GM19099 (cell line): ENCODE measurements around the gene LGALS13.

Experiments used
- POLR2A ChIP-seq: IDR thresholded peaks from 3 replicates; pipeline ENCODE4 v1.6.1; 2011; ENCODE audit warnings: low read depth; ENCODE audit not compliant: insufficient read length; ENCODE audit errors: extremely low read depth

Gene LGALS13

DNA sequence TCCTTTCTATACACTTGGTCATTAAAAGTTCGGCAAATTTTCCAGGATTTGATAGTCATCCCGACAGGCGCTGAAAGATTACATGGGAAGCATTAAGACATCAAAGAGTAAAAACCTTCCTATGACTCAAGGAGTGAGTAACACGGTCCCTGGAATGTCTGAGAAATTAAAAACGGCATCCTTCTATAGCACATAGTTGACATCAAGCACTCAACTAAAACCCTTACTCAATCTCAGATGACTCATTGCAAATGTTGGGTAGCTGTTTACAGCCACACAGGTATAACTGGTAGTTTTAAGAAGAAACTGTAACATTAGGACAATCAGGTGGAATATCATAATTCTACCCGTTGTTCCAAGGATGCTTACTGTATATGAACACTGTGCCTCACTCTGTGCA is 6.4 kb upstream of the LGALS13 start:
- no peak for TF ChIP-seq POLR2A

GRCh38 chr19:39596911-39597310 is 5.4 kb upstream of the LGALS13 start:
- no peak for TF ChIP-seq POLR2A

DNA sequence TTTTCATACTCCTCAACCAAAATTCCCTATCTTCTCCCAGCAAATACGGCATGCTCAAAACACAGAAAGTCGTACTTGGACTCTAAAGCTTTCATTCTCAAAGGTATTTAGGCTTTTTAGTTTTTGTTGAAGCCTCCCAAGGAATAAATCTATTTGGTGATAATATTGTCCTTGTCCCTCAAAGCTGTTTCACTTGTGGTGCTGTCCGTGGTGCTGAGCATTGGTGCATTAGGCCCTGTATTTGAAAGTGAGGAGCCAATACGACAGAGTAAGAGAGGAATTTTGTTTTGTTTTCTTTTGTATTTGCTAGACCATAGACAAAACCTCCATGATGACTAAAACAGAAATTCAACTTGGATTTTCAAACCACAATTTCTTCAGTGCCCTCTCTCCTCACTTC is 3.2 kb upstream of the LGALS13 start:
- TF ChIP-seq POLR2A = no peak

- no peak for TF ChIP-seq POLR2A
Observed at GRCh38 chr19:39603825-39604224, 1.5 kb downstream of the LGALS13 start.

DNA sequence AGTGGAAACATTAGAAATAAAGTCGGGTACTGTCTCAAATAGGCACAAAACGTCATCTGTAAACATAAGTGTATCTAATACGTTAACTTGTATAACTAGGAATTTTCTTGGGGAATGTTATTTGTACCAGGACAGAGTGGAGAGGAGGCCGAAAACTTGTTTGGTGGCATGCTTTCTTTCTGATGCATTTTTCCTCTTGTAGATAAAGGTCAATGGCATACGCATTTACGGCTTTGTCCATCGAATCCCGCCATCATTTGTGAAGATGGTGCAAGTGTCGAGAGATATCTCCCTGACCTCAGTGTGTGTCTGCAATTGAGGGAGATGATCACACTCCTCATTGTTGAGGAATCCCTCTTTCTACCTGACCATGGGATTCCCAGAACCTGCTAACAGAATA is 4.7 kb downstream of the LGALS13 start:
- no peak for TF ChIP-seq POLR2A

DNA sequence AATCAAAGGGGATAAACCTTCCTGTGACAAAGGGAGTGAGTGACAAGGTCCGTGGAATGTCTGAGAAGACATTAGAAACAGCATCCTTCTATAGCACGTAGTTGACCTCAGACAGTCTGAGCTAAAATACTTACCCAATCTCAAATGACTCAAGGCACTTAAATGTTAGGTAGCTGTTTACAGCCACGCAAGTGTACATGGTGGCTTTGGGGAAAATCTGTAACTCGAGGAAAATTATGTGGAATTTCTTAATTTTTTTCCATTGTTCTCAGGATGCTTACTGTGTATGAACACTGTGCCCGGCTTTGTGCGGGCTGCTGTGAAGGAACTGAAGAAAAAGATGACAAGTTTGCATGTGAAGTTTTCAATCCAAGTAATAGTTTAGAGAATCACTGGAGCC is 5.2 kb downstream of the LGALS13 start:
- no peak for TF ChIP-seq POLR2A

- no peak for TF ChIP-seq POLR2A
Observed at GRCh38 chr19:39613597-39613996, 11.3 kb downstream of the LGALS13 start.

- TF ChIP-seq POLR2A = no peak
Observed at GRCh38 chr19:39617745-39618144, 15.4 kb downstream of the LGALS13 start.

DNA sequence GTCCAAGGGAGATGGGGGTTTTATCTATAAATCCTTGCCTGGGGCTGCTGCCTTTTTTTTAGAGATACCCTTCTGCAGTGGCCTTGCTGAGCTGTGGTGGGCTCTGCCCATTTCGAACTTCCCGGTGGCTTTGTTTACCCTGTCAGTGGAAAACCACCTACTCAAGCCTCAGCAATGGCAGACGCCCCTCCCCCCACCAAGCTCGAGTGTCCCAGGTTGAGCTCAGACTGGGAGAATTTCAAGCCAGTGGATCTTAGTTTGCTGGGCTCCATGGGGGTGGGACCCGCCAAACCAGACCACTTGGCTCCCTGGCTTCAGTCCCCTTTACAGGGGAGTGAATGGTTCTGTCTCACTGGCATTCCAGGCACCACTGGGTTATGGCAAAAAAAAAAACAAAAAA is 21.6 kb downstream of the LGALS13 start:
- no peak for TF ChIP-seq POLR2A

DNA sequence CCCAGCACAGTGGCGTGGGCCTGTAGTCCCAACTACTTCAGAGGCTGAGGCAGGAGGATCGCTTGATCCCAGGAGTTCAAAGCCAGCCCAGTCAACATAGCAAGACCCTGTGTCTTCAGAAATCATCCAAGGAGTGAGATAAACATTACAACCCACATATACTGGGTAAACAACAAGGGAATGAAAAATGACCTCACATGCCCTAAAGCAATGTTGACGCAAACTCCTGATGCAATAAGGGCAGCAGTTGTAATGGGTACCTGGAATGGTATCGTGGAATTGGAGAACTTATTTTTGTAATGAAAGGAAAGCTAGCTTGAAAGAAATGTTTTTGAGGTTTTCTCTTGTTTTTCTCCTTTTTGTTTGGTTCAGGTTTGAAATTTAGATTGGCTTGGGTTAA is 28.9 kb downstream of the LGALS13 start:
- no peak for TF ChIP-seq POLR2A

DNA sequence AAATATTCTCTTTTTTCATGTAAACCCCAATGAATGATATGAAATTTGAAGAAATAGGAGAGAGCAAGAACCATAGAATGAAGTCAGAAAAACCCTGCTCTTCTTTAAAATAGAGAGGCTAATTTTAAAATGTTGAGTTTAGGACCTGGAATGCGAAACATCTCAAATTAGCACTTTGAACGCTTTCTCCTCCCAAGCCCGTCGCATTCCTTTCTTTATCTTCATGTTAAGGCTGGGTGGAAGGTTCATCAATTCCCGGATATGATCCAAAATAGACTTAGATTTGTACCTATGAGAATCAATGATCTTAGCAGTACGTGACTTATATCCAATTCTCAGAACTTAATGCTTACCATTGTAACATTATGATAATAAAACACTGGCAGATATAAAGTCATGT is 29.3 kb downstream of the LGALS13 start:
- no peak for TF ChIP-seq POLR2A

DNA sequence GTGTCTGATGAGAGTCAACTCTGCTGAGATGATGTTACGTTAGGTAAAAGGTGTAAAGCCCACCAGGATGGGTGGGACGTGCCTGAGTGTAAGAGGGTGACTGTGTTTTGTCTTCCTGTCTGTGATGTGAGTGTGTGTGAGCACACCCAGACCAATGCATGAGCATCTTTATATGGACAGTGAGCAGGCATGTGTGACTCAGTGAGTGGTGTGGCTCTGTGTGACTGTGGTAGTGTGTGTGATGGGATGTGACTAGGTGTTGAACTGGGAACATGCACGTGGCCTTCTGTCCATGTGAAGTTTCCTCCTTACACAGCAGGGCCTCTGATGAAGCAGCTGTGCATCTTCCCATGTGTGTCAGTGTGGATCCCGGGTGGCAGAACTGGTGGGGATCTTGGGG is 35.6 kb downstream of the LGALS13 start:
- no peak for TF ChIP-seq POLR2A

GRCh38 chr19:39641773-39642172 is 39.4 kb downstream of the LGALS13 start:
- no peak for TF ChIP-seq POLR2A

DNA sequence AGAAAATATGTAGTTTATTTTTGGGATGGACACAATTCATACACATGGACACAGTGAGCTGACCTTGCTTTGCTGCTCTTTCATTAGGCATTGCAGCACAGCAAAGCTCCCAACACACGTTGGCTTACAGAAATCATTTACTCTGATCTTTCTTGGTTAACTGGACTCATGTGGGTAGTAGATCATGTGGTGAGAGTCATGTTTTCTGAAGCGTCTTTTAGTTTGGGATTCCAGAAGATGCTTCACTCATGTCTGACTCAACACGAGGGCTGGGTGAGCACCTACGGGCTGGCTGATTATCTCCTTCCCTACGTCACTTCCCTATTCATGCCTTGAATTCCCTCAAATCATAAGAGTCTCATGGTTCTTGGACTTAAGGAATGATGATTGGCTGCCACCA is 41.3 kb downstream of the LGALS13 start:
- no peak for TF ChIP-seq POLR2A

GRCh38 chr19:39645800-39646411 is 43.6 kb downstream of the LGALS13 start:
- TF ChIP-seq POLR2A = no peak

GRCh38 chr19:39647918-39648317 is 45.6 kb downstream of the LGALS13 start:
- TF ChIP-seq POLR2A = no peak

DNA sequence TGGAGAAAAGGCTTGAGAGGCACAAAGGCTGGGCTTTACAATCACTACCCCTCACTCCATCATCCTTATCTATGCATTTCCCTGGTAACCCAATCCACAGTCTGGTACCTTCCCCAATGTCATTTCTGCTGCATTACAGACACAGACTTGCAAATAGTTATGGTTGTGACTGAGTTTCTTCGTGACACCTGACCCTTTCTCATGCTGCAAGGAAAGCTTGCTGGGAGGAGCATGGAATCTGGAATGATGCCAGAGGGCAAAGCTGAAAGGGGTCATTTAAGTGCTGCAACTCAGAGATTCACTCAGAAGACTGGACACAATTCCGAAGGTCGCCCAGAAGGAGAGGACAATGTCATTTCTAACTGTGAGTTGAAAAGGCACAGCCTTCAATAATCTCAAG is 53.3 kb downstream of the LGALS13 start, which contains the start of gene LGALS16:
Gene LGALS16 (plus strand): TSS at position 301 of the 400 bp plus-strand sequence. CDS start 49 bp downstream, at position 350.
- TF ChIP-seq POLR2A = no peak
